ENCODE measurements around the gene TMEM225.
"Not testable (repeated sequence)": the region's sequence is repeated elsewhere in the genome, so short reads cannot be mapped to it uniquely, and the experiment has no call there.

The TMEM225 gene, protein sequence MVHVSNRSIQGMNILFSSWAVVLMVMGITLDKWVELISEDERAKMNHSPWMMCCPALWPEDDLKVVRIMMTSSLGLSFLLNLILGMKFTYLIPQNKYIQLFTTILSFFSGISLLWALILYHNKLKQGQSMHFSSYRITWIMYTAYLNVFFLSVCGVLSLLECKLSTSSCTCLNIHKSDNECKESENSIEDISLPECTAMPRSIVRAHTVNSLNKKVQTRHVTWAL

DNA sequence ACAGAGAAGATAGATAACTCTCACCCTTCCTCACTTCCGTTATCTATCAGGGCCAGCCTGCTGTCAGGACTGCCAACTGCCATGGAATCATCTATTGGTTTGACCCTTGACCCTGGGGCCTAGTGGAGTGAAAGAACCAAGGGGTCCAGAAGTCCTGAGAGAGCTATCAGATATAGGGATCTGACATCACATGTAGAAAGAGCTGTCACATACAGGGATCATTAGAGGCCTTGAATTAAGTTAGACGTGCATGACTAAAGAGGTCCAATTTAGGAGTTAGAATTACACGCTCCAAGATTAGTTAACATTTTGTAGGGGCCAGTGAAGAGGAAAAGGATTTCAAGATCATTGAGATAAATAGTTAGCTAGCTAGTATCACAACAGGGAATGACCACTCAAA is at the start of gene TMEM225:
TSS of gene TMEM225 (minus strand) at position 101 of the 400 bp plus-strand sequence. CDS start 245 bp downstream, outside the sequence.
- no peak for DNase-seq

DNA sequence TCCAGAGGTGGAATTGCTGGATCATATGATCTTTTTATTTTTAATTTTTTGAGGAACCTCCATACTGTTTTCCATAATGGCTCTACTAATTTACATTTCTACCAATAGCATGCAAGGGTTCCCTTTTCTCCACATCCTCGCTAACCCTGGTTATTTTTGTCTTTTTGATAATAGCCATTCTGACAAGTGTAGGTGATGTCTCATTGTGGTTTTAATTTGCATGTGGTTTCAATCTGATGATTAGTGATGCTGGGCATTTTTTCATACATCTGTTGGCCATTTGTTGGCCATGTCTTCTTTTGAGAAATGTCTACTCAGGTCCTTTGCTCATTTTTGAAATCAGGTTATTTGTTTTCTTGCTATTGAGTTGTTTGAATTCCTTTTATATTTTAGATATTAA is 38.6 kb upstream of the TMEM225 start:
- no peak for DNase-seq

DNA sequence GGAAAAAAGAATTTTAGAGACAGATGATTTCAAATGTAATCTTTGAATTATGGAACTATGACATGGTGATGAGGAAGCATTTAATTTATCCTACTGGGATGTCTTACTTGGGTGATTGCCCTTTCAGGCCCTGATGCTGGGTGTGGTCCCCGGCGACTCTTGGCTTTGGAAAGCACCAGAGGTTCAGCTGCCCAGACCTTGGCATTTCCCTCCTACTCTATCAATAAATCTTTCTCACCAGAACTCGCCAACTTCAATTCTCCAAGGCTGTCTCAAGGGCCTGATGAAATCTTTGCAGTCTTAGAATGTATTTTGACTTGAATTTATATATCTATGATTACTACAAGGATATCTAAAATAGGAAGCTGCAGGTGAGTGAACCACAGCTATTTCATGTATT is 35.5 kb upstream of the TMEM225 start:
- no peak for DNase-seq

DNA sequence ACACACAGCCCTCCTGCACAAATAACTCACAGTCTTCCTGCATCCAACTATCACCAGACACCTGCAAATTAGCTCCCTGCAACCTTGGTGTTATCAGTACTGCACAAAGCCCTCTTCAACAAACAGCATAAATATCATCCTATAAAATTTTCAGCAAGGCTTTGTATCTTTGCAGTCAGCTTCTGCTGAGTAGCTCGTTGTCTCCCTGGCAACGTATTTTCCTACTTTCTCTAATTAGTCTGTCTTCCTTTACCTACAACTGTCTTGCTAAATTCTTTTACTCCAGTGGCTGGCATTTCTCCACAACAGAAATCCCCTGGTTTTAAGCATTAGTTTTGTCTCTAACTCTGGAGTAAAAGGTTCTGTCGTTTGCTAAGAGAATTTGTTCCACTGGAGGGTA is 20.4 kb upstream of the TMEM225 start:
- no peak for DNase-seq

DNA sequence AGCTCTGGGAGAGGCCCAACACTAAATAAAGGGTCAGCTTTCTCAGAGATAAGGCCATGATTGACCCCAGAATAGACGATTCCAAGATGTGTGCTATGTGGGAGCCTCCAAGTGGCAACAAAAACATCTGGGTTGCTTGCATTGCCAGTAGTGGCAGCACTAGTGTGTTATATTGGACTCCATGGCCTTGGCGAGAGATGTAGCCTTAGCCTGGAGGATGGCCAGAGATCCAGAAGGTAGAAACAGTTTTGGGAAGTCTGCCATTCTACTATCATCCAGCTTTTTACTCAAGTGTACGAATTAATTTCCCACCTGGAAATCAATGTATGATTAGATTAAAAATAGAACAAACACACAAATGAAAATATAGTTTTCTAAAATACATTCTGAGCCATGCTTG is 19.5 kb upstream of the TMEM225 start:
- DNase-seq: no peak

DNA sequence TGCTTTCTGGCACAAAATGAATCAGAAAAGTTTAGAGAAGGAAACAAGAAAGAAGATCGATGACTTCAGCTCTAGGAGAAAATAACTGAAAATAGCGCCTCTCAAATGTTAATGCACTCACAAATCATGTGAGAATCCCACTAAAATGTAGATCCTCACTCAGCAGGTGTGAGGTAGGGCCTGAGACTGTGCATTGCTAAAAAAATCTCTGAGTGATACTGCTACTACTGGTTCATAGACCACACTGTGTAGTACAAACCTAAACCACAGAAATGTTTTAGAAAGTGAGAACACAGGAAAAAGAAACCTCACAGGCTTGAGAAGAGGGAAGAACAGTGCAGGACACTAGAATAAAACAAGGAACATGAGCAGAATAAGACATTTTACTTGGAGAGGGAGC is 18.5 kb upstream of the TMEM225 start:
- DNase-seq: no peak

DNA sequence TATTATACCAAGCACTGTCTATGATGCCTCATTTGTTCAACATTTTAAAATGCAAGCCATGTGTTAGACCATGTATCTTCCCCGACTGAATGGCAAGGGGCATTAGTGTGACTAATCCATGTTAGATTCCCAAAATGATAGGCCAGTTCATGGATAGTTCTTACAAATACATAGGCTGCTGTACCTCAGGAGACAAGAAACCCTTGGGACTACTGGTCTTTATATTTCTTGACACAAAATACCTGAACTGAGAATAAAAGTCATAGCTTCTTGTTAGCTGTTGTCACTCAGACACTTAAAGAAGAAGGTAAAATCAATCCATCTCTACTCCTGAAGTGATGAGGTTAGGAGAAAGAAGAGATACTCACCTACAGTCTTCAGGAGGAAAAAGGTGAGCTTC is 16.4 kb upstream of the TMEM225 start, which contains the start of gene OR8D4:
TSS of gene OR8D4 (plus strand) at position 301 of the 400 bp plus-strand sequence. CDS start 4,265 bp downstream, outside the sequence.
- DNase-seq: no peak

DNA sequence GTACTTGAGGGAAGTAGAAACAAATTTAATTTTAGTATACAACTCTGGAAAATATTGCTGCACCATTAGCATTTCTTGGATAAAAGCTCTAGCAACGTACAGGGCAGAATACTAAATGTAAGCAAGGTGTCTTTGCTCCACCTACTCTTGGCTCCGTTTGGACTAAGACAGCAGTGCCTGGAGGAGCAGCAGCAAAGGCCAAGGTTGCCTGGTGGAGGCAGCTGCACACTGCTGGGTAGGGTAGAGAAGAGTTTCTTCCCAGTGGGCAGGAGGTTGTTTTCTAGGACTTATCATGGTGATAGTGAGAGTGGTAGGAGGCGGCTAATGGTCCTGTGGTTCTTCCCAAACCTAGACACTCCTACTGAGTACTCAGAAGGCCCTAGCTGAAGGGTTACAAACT is 14.3 kb upstream of the TMEM225 start:
- DNase-seq: no peak

DNA sequence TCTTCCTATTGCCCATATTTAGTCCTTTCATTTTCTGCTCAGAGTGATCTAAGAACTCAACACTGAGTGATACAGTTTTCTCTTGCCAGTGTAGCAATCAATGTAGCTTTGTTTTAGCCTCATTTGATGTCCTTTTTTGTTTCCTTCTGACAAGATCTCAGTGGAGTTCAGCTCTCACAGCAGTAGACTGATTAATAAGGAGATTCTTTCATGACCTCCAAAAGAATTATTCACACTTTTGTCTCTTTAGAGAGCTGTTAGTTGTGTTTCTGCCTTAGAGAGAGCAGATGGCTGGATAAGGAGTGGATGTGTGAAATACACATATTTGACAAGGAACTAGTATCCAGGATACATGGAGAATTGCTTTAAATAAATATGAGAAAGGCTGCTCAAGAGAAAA is 6.6 kb upstream of the TMEM225 start:
- DNase-seq: no peak

DNA sequence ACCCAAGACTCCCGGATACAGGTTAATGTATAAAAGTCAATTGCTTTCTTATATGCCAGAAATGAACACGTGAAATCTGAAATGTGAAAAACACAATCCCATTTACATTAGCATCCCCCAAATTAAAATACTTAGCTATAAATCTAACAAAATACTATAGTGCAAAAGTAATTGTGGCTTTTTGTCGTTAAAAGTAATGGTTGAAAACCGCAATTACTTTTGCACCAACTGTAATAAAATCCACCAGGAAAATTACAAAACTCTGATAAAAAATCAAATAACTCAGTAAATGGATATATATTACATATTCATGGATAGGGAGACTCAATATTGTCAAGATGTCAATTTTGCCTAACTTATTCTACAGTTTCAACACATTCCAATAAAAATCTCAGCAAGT is 4.6 kb downstream of the TMEM225 start:
- no peak for DNase-seq

DNA sequence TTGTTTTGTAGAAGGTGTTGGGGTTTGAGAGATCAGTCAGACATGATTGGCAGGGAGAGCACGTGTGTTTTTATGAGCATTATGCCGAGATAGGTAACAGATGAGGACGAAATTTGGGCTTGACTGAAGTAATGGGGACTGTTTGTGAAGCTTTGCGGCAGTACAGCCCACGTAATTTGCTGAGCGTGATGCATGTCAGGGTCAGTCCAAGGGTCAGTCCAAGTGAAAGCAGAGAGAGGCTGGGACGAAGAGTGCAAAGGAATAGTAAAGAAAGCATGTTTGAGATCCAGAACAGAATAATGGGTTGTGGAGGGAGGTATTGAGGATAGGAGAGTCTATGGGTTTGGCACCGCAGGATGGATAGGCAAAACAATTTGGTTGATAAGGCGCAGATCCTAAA is 17.7 kb downstream of the TMEM225 start:
- DNase-seq: not testable (repeated sequence)

DNA sequence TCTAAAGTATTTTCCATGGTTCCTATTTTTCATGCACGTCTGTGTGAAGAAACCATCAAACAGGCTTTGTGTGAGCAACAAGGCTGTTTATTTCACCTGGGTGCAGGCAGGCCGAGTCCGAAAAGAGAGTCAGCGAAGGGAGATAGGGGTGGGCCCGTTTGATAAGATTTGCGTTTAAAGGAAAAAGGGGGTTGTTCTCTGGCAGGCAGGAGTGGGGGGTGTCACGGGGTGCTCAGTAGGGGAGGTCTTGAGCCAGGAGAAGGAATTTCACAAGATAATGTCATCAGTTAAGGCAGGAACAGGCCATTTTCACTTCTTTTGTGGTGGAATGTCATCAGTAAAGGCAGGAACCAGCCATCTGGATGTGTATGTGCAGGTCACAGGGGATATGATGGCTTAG is 20.2 kb downstream of the TMEM225 start:
- DNase-seq: not testable (repeated sequence)

DNA sequence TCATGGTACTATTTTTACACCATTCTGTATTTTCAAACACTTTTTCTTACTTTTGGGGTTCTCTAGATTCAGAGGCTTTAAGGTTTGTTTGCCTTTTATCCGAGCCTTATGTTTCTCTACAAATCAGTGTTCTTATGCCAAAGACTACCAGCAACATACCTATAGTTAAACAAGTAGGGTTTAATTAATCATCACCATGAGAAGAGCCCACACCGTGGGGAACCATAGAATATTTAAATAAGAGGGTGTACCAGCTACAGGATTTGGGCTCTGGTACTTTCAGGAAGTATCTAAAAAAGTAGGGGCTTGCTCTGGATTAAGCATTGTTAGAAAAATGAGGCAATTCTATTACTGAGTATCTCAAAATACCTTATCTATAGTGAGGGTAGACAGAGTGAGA is 25.7 kb downstream of the TMEM225 start:
- DNase-seq: no peak

DNA sequence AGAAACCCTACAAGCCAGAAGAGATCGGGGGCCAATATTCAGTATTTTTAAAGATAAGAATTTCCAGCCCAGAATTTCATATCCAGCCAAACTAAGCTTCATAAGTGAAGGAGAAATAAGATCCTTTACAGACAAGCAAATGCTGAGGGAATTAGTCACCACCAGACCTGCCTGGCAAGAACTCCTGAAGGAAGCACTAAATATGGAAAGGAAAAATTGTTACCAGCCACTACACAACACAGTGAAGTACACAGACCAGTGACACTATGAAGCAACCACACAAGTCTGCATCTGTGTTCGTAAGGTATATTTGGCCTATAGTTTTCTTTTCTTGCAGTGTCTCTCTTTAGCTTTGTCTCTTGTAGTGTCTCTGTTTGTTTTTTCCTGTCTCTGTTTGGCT is 29.0 kb downstream of the TMEM225 start:
- no peak for DNase-seq

DNA sequence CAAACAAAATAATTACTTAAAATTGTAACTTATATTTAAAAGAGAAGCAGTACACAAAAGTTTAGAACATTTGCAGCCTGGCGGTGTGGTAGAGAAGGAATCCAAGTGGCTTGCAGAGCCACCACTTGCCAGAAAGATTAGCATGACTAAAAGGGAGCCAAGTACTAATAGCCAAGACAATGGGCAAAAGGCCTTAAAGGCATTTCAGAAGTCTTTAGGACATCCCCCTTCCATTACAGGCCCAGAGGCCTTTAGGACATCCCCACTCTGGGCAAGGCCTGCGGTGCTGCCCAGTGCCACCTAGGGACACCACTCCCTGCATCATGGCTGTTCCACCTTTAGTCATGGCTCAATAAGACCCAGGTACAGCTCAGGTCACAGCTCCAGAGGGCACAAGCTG is 32.4 kb downstream of the TMEM225 start:
- DNase-seq: no peak

DNA sequence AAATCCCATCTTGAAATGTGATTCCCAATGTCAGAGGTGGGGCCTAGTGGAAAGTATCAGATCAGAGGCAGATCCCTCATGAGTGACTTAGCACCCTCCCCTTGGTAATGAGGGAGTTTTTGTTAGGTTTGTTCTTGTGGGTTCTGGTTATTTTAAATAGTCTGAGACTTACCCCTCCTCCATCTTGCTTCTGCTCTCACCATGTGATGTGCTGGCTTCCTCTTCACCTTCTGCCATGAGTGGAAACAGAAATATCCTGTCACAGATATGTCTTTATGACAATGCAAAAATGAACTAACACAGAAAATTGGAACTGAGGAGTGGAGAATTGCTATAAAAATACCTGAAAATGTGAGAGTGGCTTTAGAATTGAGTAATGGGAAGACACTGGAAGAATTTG is 33.1 kb downstream of the TMEM225 start:
- DNase-seq: no peak

DNA sequence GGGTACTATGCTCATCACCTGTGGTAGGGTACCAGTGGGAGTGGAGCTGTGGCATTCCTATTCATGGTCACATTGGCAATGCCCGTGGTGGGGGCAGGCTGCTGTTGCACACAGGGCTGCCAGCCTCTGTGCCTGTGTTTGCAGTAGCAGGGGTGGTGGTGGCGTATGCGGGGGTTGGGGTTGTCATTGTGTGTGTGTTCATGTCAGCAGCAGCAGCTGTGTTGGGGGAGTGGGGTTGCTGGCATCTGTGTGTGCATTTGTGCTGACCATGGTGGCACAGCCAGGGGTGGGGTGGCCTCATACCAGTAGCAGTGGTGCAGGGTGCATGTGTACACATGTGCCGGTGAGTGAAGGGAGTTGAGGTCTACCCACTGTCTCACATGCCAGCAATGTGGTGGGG is 34.4 kb downstream of the TMEM225 start:
- DNase-seq: no peak

DNA sequence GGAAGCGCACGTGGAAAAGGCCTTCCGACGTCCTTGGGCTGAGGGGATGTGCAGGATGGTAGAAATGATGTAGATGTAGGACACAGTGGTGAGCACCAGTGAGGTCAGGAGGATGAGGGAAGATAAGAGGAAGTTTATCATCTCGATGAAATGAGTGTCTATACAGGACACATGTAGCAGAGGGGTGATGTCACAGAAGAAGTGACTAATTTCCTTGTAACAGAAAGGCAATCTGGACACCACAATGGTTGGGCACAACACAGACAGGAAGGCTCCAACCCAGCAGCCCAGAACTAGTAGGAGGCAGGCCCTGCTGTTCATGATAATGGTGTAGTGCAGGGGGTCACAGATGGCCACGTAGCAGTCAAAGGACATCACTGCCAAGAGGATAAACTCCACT is 44.3 kb downstream of the TMEM225 start:
- no peak for DNase-seq

DNA sequence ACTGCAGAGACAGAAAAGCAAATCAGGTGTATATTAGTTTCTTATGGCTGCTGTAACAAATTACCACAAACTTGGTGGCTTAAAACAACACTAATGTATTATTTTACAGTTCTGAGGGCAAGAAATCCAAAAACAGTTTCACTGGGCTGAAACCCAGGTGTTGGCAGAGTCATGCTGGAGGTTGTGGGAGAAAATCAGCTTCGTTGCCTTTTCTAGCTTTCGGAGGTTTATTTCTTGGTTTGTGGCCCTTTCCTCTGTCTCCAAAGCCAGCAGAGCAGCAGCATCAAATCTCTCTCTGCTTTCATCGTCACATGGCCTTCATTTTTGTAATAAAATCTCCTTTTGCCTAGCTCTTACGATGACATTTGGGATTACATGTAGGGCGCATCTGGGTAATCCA is 46.3 kb downstream of the TMEM225 start:
- no peak for DNase-seq

DNA sequence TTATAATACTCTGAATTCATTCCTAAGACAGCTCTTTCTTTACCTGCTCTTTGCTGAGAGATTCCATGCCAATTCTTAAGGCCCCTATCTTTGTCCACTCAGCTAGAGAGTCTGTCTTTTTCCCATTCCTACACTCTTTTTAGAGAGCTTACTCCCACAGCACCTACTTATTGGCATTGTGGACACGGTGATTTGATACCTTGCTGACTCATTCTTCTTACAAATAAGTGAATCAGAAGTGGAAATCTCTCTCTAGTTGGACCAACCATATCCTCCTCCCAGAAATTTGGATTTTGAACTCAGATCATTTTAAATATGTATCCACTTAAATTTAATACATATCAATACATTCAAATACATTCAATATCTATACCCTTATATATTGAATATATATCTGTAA is 46.8 kb downstream of the TMEM225 start:
- no peak for DNase-seq

DNA sequence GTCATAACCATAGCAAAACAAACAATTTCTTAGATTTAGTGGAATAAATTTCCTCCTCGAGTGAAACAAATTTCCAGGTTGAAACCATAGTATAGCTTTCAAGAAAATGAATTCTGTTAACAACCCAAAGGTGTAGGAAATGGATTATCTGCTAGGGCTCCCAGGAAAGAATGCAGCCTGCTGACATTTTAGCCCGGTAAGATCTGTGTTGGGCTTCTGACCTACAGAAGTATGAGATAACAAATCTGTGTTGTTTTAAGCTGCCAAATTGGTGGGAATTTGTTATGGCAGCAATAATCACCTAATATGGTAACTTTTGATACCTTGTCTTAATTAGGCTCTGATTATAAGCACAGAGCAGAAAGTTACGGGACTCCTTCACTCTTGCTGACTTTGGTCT is 47.3 kb downstream of the TMEM225 start:
- DNase-seq: no peak

DNA sequence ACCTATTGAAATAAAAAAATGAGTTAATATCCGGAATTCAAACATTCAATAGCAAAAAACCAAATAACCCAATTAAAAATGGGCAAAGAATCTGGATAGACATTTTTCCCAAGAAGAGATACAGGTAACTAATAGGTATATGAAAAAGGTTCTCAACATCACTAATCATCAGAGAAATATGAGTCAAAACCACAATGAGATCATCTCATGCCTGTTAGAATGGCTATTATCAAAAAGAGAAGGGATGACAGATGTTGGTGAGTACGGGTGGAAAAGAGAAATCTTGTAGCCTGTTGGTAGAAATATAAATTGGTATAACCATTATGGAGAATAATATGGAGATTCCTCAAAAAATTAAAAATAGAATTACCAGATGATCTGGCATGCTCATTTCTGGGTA is 52.4 kb downstream of the TMEM225 start:
- DNase-seq: no peak
